DMS153 treated with DMSO at 0.1 percent for 48 hours (cell line): ENCODE measurements around the gene CPT2.

Source experiments
- DNase-seq: peaks from one replicate; lab custom pipeline; 2025; ENCODE audit not compliant: unreplicated experiment; lab: John Stamatoyannopoulos, UW

Gene CPT2

DNA sequence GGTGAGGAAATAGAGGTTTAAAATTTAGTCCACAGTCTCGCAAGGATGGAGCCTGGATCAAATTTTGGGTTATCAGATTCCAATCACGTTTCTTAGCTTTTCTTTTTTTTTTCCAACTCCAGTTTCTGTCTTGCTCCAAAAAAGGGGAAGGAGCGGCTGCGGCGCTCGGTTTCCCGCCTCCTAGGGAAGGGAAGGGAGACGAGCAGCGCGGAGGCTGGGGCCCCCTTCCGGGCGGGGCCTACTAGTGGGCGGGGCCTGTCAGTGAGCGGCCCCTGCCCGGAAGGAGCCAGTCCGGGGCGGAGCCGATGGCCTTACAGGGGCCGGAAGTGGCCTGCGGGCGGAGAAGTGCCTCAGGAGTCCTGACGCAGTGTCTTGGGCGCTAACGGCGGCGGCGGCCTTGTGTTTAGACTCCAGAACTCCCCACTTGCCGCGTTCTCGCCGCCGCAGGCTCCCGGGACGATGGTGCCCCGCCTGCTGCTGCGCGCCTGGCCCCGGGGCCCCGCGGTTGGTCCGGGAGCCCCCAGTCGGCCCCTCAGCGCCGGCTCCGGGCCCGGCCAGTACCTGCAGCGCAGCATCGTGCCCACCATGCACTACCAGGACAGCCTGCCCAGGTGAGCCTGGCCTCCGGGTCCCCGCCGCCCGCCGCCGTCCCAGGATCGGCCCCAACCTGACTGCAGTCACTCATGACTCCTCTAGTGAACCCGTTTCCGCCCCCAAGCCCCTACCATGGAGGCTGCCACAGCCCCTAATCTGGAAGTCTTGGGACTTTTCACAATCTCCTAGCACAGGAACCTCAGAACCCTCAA, at the start of gene CPT2:
Gene CPT2 (plus strand): TSS at position 340 of the 806 bp plus-strand sequence. CDS start 120 bp downstream, at position 460.
- peak; percentile 93 for DNase-seq

DNA sequence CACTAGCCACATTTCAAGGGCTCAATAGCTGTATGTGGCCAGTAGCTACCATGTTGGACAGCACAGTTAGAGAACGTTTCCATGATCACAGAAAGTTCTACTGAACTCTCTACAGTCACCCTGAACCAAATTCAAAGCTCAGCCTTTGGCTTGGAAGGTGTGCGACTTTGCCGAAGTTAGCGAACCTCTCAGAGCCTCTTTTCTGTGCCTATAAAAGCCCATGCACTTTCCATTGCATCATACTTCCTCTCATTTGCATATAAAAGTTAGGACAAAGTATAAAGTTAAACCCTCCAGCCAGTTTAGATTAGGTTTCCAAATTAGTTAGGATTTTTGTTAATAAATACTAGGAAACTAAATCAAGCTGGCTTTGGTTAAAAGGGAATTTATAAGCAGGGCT, 49.5 kb upstream of the CPT2 start:
- no peak for DNase-seq

DNA sequence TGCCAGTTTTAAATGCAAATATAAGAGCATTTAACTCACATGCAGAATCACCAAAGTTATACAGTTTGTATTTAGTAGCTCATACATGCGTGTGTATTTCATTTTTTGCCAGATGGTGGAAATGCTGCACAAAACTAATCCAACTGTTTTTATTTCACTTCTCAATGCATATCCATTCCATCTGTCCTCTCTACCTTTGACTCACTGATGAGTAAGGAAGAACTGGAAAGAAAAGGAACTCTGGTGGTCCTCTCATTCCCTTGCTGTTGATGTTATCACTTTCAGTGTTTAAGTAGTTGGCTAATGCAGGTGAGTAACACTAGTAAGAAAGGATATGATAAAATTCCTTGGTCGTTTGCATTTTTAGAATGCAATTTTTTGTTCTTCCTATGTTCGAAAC, 48.5 kb upstream of the CPT2 start:
- DNase-seq: no peak

DNA sequence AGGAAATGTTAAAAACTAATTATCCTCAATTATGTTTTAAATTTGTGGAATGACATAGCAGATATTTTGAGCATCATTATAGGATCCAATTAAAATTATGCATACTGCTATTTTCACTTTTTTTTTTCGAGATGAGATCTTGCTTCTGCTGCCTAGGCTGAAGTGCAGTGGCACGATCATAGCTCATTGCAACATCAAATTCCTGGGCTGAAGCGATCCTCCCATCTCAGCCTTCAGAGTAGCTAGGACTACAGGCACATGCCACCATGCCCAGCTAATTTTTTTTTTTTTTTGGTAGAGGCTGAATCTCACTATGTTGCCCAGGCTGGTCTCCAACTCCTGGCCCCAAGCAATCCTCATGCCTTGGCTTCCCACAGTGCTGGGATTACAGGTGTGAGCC, 42.9 kb upstream of the CPT2 start:
- DNase-seq: no peak

DNA sequence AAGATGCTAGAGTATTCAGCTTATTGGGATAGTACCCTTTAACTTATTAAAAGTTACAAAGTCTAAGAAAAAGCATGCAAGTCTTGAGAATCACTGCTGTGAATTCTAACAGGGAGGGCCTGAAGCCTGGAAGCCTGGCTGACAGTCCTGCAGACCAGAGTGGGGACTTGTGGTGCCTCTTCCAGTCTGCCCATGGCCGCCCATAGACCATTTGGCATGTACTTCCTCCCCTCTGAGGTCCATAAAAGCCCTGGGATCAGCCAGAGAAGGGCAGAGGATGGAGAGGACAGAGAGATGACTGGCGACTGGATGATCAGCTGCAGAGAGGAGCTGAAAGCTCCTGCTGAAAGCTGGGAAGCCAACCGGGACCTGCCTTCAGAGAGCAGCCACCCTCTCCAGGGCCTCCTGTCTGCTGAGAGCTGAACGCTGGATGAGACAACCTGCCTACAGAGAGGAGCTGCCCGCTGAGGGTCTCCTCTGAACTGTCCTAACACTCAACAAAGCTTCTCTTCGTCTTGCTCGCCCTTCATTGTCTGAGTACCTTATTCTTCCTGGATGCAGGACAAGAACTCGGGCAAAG, 41.7 kb upstream of the CPT2 start:
- no peak for DNase-seq

DNA sequence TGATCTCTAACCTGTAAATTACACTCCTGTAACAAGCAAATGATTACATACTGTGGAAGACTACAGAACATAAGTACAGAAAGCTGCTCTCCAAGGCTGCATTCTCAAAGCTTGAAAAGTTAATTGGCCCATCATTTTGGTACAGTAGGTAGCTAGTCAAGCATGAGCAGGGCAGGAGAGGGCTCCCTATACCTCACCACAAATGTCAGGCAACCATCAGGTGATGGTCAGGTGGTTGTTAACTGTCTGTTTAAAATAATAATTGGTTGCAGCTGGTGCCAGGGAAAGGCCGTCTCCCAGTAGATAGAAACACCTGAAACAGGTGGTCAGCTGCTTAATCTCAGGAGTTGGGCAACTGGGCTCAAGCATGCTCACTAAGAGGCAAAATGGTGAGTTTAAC, 41.1 kb upstream of the CPT2 start:
- no peak for DNase-seq

DNA sequence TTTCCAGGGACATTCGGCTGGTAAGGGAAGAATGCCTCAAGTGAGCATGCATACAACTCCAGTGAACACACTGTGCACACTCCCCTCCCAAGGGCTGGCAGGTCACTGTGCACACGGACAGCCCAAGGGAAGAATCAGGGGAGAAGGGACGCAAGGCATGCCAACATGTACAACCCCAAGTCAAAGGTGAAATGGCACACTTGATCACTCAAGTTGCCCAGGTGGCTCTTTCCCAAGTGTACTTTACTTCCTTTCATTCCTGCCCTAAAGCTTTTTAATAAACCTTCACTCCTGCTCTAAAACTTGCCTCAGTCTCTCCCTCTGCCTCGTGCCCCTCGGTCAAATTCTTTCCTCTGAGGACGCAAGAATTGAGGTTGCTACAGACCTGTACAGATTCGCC, 40.7 kb upstream of the CPT2 start:
- DNase-seq: no peak

DNA sequence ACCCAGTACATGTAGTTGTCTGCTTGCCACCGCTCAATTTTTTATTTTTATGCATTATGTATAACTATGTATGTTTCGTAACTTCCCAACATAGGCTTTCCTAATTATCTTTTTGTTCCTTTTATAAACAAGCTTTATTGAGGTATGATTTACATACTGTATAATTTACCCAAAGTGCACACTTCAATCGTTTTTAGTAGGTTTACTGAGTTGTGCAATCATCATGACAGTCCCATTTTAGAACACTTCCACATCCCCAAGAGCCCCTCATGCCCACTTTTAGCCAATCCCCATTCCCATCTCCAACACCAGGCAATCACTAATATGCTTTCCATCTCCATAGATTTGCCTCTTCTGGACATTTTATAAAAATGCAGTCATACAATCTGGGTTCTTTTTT, 39.8 kb upstream of the CPT2 start:
- no peak for DNase-seq

DNA sequence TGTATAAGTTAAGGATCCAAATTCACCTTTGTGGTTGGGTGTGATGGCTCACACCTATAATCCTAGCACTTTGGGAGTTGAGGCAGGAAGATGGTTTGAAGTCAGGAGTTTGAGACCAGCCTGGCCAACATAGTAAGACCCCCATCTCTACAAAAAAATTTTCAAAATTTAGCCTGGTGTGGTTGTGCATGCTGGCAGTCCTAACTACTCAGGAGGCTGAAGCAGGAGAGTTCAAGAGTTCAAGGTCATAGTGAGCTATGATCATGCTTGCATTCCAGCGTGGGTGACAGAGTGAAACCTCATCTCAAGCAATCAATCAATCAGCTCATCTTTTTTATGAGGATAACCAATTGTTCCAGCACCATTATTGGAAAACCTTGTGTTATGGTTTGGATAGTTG, 37.7 kb upstream of the CPT2 start:
- no peak for DNase-seq

DNA sequence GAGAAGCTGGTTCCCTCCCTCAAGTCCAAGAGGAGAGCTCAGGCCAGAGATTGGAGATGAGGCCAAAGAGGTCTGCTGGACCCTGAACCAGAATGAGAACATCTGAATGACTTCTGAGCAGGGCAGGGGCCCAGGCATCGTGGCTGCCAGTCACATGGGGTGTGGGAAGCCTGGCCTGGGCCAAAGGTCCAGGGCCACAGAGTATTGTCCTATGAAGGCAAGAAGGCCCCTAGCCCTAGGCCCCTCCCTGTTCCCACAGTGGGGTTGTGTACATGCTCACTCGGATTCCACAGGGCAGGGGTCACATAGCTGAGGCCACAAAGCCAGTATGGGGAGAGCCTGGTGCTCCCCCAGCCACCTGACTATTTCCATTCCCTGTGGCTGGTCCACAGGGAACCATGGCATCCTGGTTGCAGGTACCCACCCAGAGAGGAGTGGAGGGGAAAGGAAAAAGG, 35.7 kb upstream of the CPT2 start:
- DNase-seq: no peak

DNA sequence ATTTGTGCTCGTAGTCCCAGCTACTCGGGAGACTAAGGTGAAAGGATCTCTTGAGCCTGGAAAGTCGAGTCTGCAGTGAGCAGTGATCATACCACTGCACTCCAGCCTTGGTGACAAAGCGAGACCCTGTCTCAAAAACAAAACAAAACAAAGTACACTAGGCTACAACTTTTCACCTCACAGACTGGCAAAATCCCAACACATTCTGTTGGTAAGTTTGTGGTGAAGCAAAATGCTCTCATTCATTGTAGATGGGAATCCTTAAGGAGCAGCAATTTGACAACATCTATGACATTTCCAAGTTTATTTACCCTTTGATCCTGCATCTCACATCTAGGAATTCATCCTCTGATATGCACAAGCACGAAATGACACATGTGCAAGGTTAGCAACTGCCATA, 34.0 kb upstream of the CPT2 start:
- no peak for DNase-seq

DNA sequence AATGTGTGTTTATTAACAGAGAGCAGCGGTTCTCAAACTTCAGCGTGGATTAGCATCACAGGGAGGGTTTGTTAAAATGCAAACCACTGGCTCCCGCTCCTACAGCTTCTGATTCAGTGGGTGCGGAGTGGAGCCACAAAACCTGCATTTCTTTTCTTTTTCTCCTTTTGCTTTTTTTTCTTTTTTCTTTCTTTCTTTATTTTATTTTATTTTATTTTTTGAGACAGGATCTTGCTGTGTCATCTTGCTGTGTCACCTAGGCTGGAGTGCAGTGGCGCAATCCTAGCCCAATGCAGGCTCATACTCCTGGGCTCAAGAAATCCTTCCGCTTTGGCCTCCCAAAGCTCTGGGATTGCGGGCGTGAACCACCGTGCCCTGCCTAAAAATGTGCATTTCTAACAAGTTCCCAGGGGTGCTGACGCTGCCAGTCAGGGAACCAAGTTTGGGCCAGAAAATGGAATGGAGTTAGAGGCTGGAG, 33.3 kb upstream of the CPT2 start:
- DNase-seq: no peak

DNA sequence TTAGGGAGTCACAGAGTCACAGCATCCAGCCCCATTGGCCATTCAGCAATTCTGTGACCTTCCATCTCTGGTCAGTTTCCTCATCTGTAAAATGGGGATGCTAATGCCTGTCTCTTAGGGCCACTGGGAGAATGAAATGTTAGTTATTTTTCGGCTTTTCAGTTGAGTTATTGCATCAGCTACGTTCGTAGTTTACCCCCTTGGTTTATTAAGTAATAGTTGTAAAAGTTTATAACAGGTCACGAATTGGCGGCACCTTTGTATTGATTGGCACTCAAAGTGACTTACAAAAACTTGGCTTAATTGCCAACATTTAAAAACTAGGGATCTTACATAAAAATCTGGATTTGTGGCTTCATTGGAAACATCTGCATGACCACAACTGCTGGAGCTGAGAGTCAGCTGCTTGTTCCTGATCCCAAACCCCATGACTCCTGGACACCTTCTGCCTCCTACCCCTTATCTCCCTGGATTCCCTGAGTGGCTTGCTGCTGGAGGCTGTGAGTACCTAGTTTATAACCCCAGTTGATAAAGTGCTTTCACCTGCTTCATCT, 31.1 kb upstream of the CPT2 start:
- no peak for DNase-seq

DNA sequence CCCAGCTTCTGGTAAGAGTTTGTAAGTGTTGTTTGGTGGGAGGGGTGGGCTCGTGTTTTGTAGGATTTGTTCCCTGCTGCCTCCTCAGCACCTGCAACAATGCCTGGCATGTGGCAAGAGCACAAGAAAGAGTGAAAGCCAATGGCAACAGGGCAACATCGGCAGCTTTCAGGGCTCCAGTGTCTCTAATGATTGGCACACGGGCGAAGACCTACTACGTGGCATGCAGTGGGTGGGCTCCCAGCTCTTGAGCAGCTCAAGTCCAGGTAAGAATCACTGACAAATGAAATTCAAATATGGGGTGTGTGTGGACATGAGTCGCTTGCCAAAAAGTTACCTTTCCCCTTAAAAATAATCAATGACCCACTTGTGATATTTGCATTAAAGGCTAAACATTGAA, 30.3 kb upstream of the CPT2 start:
- no peak for DNase-seq

DNA sequence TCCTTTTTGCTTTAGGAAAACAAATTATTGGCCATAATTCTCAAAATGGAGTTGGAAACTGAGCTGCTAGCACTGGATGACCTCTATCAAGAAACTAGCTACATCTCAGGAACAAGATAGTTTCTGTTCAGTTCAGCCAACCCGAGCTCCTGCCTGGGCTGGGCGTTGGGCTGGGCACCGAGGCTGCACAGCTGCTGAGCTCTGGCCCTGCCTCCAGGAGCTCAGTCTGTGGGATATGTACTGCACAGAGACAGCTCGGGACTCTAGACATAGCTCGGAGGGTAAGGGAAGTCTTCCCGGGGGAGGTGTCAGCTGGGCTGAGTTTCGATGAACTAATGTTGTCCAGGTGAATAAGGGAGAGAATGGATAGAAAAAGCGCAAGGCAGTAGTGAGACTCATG, 29.7 kb upstream of the CPT2 start:
- DNase-seq: no peak

DNA sequence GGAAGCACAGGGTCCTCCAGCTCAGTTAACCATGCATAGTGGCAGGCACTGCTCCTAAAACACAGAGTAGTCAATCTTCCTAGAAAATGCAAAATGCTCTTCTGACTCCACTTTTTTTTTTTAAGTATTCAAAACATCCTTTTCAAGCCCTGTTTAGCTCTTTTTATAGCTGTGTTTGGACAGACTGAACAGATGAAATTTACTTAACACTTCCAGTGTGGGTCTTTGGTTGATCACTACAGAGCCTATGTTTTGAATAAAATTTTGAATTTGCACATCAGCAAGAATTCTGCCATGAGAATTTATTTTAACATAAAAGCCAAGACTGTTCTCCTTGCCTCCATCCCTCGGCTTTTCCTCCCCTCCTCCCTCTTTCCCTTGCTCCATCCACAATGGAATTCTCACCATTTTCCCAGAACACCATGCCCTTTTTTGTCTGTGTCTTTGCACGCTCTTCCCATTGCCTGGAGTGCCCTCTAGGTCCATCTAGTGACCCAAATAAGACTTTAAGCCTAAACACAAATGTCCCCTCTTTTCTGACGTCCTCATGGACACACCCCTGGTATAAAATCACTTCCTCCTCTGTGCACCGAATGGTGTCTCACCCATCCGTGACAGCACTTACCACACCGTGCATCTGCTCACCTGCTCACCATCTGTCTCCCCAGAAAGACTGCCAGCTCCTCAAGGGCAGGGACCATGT, 24.0 kb upstream of the CPT2 start:
- no peak for DNase-seq

DNA sequence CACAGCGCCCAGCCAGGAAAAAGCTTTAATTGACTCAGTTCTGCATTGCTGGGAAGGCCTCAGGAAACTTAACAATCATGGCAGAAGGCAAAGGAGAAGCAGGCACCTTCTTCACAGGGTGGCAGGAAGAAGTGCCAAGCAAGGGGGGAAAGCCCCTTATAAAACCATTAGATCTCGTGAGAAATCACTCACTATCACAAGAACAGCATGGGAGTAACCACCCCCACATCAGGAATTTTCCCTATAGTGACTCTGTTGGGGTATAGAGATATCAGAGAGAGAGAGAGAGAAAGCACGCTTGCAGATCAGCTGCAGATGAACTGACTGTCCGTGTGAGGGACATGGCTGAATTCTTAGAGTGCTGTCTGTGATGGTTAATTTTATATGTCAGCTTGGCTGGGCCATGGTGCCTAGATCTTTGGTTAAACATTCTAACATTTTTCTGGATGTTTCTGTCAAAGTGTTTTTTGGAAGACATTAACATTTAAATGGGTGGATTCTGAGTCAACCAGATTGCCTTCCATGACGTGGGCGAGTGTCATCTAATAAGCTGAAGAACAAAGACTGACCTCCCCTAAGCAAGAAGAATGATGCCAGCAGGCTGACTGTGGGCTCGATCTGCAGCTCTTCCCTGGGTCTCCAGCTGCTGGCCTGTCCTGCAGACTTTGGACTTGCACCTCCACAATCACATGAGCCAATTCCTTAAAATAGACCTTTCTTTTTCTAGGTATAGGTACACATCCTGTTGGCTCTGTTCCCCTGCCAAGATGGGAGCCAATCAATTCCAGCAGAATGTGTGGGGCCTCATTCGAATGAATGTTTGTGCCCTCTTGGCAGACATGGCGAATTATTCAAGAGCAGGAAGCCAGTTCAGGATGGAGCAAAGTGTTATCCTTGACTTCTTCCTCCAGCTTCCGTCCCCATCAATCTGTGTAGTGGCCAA, 21.4 kb upstream of the CPT2 start:
- no peak for DNase-seq

DNA sequence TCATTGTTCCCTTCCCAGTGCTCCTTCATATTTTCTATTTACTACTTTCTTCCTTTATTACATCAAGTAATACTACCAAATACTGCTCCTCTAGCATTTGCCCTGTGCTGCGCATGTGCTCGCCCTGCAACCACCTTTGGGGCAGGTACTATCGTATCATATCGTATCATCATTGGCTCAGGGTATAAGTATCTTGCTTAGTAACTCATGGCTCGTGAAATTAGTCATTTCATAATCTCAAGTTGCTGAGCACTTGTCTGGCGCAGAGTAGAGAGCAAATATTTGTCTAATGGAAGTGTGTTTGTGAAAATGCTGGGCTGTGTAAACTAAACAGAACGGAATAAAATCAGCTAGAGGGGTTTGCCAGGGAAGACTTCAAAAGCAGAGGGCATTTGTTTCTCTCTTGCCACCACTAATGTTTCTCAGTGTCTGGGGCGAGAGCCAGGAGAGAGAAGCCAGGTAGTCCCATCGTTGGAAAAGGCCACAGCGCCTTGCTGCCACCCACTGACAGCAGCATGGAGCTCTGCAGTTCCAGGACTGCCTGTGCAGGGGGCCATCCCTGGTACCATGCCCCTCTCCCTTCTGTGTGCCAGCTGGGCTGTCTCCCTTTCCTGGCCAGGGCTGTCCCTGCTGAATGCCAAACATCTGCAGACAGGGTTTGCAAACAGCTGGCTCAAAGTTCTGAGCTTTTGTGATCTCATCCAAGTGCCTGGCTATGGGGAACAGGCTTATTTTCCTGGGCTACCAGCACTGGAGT, 20.0 kb upstream of the CPT2 start:
- peak; percentile 75 for DNase-seq

DNA sequence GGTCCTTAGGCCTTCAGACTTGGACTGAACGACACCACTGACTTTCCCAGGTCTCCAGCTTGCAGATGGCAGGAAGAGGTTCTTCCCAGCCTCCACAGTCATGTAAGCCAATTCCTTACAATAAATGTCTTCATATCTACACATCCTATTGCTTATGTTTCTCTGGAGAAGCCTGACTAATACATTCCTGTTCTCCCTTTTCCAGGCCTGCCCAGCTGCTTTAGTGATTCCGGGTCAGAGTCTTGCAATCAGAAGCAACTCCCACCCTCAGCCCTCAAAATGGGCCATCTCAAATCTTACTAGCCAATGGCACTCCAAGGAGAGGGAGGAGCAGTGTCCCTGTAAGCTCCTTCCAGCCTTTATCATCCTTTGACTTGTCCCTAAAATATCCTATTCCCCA, 16.4 kb upstream of the CPT2 start:
- no peak for DNase-seq

DNA sequence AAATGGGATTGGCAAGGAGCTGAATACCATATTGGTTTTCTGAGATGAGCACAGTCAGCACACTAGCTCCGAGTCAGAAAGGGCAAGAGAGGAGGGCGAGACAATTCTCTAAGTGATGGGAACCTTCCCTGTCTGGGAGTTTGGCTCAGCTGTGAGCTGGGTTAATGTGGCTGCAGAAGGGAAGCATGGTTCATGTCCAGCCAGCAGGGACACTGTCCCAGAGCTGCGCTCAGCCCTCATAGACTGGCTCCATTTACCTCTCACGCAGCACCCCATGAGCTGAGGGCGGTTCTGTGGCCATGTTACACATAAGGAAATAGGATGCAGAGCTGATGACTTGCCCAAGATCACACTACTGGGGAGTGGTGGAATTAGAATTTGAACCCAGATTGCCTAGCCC, 15.7 kb upstream of the CPT2 start:
- DNase-seq: no peak
